Stimulated activated CD4-positive, alpha-beta T cell treated with anti-CD3 and anti-CD28 coated beads, Interleukin-12 subunit alpha, Interleukin-12 subunit beta, amount 100 ng/mL, for 24 hours (primary cell): Measurements from ENCODE around the gene JMJD1C.
A peak's percentile ranks its signal among the peaks of the same experiment; 100 is the strongest.
"Not testable (repeated sequence)": the region's sequence is repeated elsewhere in the genome, so short reads cannot be mapped to it uniquely, and the experiment has no call there.

Experiments used
- DNase-seq, 2 experiments: peaks; one replicate each; pipeline ENCODE4 v3.0.0-alpha.2; 2020; ENCODE audit warnings: low read depth in 2 of 2

The JMJD1C gene, protein sequence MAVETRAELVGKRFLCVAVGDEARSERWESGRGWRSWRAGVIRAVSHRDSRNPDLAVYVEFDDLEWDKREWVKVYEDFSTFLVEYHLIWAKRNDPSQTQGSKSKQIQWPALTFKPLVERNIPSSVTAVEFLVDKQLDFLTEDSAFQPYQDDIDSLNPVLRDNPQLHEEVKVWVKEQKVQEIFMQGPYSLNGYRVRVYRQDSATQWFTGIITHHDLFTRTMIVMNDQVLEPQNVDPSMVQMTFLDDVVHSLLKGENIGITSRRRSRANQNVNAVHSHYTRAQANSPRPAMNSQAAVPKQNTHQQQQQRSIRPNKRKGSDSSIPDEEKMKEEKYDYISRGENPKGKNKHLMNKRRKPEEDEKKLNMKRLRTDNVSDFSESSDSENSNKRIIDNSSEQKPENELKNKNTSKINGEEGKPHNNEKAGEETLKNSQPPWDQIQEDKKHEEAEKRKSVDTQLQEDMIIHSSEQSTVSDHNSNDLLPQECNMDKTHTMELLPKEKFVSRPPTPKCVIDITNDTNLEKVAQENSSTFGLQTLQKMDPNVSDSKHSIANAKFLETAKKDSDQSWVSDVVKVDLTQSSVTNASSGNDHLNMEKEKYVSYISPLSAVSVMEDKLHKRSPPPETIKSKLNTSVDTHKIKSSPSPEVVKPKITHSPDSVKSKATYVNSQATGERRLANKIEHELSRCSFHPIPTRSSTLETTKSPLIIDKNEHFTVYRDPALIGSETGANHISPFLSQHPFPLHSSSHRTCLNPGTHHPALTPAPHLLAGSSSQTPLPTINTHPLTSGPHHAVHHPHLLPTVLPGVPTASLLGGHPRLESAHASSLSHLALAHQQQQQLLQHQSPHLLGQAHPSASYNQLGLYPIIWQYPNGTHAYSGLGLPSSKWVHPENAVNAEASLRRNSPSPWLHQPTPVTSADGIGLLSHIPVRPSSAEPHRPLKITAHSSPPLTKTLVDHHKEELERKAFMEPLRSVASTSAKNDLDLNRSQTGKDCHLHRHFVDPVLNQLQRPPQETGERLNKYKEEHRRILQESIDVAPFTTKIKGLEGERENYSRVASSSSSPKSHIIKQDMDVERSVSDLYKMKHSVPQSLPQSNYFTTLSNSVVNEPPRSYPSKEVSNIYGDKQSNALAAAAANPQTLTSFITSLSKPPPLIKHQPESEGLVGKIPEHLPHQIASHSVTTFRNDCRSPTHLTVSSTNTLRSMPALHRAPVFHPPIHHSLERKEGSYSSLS (N-terminal part only)

DNA sequence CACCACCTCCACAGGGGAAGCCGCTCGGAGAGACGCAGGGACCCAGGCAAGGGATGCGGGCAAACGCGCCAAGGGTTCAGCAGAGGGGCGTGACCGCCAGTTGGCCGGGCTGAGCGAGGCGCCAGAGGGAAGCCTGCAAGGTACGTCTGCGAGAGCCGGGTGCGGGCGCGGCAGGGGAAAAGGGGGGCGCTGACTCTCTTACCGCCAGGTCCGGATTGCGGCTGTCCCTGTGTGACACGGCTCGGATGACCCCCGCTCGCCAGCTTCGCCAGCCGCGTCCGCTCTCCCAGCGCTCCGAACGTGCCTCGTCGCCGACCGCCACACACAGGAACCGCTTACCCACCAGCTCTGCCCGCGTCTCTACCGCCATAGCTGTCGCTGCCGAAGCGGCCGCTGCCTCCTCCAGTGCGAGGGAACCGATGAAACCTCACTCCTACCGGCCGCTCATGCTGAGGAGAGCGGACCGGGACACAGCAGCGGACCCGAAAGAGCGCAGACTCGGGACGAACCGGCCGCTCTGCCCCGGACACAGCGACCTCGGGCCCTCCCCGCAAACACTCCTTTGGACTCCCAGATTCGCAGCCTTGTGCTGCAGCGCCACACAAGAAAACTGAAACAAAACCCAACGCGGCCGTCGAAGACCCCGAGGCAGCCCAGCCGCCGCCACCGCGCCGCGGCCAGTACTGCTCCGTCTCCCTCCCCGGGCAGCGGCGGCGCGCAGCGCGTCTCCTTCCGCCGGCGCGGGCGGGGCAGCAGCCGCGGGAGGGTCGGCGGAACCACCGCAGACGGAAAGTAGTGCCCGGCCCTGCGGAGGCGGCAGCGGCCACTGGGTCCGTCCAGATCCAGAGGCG lies at the start of gene JMJD1C:
TSS of gene JMJD1C (minus strand) at position 685 of the 851 bp plus-strand sequence. CDS start at position 370, 315 bp downstream.
- DNase-seq = peak; percentile 19 to 48

DNA sequence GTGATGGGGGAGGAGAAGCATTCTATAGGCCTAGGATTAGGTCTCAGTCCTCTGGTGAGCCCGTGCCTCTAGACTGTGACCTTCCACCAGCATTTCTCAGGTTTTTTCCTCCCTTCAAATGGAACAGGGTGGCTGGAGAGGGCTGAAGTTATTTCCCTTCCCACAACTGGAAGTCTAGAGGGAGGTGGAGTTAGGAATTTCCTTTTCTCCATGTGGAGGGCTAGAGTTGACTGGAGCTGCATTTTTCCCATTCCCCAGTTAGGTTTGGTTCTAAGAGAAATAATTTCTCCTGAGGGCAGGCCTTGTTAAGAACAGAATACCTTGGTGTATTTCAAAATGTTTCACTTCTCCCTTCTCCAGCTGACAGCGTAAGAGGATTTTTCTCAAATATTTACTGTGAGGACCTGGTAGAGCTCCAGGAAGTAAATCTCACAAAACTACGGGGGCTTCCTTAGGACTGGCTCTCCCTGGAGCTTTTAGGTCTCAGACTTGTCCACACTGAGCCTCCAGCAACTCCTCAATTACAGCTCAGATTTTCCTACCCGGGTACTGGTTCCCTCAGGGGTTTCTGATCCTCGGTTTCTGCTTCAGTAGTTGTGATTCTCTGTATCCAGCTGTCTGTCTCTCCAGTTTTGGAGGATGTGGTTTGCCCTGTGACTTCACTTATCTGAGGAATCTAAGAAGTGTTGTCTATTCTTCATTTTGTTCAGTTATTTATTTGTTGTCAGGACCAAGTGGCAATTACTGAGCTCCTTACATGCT lies 49.4 kb upstream of the JMJD1C start:
- DNase-seq = no peak

DNA sequence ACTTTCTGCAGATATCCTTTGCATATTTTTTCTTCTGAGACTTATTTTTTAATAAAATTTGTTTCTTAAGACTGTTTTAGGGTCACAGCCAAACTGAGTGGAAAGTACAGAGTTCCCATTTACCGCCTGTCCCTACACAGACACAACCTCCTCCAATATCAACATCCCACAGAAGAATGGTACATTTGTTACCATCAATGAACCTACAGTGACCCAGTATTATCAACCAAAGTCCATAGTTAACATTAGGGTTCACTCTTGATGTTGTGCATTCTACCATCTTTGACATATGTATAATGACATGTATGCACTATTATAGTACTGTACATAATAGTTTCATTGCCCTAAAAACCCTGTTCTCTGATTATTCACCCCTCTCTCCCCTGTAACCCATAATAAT lies 40.8 kb upstream of the JMJD1C start:
- no peak for DNase-seq

DNA sequence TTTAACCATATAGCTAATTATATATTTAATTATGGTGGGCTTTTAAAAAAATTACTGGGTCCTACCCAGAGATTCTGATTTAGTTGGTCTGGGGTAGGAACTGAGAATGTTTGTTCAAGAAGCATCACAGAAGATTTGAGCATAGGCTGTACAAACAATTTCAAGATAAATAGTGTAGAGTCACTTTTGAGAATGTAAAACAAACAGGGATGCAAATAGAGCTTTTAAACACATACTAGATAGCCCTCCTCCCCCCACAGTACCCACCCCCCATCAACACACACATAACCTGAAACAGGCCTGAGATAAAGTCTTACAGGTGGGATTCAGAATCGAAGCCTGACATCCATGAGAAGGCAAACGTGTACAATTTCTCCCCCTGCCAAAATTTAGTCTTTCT lies 39.8 kb upstream of the JMJD1C start:
- DNase-seq = no peak

DNA sequence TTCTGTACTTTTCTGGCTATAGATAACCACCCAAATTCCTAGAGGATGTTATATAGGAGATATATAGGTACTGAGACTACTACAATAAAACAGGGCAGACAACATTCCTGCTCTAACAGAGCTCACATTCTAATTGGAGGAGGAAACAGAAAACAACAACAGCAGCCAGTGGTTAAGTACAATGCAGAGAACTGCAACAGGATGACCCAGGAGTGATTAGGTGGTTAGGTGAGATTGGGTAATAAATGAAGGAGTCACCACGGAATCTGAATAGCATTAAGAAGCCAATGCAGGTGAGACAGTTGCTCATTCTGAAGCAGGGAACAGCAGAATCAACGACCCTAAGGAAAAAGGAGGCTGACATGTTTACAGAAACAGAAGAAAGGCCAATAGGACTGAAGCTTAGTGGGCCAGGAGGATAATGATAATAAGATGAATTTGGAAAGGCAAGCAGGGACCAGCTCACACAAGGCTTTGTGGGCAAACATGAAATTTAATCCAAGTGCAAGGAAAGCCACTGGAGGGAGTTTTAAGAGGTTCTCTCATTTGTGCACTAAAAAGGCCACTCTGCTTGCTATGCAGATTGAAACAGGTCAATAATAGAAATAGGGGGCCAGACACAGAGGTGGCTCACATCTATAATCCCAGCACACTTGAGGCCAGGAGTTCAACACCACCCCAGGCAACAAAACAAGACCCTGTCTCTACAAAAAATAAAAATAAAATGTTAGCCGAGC lies 38.5 kb upstream of the JMJD1C start:
- DNase-seq = no peak

DNA sequence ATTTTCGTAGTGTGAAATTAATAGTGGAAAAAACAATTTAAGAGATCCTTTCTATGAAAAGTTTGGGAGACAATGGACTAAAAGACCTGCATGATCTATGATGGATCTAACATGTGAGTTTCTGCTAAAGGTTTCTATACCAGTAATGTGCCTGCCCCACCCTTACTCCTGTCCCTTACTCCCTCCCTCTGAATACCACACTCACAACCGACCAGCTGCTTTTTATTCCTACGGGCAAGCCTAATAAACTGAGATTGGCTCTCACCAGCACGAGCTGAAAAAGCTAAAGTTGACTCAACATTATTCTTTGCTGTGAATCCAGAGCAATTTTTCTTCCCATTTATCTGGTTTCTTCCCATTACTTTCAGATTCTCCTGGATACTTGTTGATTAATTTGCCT lies 37.6 kb upstream of the JMJD1C start:
- no peak for DNase-seq

DNA sequence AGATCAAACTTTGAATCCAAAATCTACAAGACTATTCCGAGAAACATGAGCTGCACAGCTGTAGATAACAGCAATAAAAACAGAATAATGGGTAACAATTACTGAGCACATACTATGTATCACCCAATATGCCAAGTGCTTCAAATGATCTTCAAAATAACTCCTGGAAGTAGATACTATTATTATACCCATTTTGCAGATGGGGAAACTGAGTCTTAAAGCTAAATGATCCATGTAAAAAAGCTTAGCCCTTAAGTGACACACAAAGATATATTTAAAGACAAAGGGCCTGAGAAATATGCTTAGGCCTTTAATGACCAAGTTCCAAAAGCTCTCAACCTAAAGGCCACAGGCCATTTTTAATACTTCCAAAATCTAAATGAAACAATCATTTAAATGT lies 37.1 kb upstream of the JMJD1C start:
- DNase-seq = no peak

DNA sequence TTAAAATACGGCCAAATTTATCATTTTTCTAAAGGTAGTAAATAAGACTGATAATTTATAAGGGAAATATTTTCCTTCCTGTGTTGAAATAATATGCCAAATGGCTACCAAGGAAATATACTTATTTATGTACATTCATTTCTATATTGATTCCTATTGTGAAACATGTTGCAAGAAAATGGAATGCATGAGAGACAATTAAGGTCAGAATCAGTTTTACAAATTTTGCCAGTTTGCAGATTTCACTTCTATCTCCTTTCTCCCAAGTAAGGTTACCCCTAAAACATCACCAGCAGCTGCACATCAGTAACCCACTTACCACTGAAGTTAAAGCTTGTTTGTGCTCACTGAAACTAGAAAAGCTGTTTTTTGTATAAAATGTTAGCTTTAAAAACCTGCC lies 36.2 kb upstream of the JMJD1C start:
- no peak for DNase-seq

DNA sequence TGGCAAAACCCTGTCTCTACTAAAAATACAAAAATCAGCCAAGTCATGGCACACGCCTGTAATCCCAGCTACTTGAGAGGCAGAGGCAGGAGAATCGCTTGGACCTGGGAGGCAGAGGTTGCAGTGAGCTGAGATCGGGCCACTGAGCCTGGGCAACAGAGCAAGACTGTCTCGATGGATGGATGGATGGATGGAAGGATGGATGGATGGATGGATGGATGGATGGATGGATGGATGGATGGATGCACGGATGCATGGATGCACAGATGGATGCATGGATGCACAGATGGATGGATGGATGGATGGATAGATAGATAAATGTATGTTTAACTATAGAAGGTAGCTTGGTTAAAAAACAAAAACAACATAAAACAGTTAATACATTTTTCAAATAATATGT lies 34.8 kb upstream of the JMJD1C start:
- DNase-seq = not testable (repeated sequence)

DNA sequence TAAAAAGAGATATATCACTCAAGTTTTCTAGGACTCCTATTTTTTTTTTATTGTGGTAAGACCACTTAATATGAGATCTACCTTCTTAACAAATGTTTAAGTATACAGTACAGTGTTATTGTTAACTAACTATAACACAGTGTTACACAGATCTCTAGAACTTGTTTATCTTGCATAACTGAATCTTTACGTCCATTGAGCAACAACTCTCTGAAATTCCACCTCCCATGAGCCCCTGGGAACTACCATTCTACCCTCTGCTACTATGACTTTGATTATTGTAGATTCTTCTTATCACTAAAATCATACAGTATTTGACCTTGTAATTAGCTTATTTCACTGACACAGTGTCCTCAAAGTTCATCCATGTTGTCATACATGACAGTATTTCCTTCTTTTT lies 32.9 kb upstream of the JMJD1C start:
- DNase-seq = no peak

DNA sequence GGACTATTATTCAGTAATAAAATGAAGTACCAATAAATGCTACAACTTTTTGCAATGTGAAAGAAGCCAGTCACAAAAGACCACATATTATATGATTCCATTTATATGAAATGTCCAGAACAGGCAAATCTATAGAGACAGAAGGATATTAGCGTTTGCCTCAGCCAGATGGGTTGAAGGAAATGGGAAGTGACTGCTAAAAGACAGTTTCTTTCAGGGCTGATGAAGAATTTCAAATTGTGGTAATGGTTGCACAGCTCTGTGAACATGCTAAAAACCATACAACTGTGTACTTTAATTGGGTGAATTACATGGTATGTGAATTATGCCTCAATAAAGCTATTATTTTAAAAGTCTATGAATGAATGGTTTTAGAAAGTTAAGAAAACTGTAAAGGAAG lies 31.5 kb upstream of the JMJD1C start:
- no peak for DNase-seq

DNA sequence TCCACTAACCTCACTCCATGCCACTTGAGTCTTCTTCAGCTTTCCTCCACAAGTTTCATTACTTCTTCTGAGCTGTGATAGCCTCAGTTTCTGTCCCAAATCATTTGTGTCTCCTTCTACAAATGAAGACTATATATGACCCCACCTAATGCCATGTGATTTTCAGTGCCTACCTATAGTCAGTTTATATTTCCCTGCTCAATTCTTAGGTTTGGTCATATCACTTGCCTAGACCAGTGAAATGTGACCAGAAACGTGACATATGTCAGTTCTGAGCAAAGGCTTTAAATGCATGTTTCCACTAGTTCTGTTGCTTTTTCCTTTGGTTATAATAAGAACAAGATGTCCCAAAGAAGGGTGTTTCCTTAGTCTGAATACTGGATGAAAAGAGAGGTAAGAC lies 30.8 kb upstream of the JMJD1C start:
- no peak for DNase-seq

DNA sequence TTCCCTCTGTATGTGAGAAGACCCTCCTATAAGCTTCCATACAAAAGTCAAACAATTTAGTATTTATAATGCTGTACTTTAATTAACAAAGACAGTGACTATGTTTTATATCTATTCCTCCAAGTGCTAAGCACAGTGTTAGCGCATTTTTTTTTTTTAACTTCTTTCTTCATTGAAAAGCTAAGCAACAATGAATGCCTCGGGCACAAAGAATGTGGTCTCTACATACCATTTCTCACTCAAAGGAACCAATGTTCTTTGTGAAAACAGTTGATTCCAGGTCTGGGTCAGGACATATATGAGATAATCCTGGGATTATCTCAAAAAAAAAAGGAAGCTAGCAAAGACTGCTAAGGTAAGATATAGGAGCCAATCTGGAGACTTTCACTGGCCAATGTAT lies 29.2 kb upstream of the JMJD1C start:
- DNase-seq = no peak

DNA sequence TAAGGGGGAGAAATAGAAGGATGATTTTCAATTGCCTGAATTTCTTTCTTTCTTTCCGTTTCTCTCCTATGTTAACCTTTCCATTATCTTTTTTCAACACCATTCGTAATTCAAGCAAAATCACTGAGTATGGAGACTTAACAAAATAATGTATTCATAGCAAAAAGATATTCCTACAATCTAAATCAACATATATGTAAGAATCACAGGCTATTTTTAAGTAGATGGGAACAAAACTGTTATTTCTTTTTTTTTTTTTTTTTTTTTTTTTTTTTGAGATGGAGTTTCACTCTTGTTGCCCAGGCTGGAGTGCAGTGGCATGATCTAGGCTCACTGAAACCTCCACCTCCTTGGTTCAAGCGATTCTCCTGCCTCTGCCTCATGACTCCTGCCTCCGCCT lies 27.2 kb upstream of the JMJD1C start:
- DNase-seq = no peak

DNA sequence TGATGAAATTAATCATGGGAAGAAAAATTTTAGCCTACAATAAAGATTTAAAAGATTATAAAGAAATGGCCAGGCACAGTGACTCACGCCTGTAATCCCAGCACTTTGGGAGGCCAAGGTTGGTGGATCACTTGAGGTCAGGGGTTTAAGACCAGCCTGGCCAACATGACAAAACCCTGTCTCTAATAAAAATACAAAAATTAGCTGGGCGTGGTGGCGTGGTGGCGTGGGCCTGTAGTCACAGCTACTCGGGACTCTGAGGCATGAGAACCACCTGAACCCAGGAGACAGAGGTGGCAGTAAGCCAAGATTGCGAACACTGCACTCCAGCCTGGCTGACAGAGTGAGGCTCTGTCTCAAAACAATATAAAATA lies 26.5 kb upstream of the JMJD1C start:
- DNase-seq = not testable (repeated sequence)

DNA sequence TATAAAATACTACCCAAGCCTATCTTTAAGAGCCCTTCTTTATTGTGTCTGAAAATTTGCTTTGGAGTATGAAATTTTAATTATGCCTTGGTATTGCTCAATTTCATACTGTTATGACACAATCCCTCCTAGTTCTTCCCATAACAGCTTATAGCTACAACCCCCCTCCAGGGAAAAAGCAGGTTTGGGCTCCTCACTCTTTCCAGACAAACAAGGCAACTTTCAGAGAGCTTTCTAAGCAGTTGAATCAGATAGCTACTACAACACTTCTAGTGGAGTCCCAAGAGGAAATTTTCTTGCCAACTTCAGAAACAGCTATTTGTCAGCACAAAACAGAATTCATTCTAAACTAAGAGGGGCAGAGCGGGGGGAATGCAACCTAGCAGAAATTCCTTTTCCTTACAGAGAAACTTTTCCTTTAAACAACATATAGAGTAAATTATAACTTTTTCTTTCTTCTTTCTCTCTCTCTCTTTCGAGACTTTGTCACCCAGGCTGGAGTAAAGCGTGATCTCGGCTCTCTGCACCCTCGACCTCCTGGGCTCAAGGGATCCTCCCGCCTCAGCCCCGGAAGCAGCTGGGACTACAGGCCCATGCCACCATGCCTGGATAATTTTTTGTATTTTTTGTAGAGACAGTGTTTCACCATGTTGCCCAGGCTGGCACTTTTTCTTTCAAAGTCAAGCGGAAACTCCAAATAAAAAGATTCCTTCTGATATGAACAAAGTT lies 26.0 kb upstream of the JMJD1C start:
- no peak for DNase-seq

DNA sequence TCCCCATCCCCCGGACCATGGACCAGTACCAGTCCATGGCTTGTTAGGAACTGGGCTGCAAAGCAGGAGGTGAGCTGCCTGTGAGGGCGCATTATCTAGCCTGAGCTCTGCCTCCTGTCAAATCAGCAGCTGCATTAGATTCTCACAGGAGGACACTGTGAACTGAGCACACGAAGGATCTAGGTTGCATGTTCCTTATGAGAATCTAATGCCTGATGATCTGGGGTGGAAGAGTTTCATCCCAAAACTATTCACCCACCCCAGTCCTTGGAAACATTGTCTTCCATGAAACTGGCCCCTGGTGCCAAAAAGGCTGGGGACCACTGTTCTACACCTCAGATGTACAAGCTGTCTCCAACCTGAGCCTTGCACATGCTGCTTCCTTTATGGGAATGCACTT lies 24.1 kb upstream of the JMJD1C start:
- DNase-seq = no peak

DNA sequence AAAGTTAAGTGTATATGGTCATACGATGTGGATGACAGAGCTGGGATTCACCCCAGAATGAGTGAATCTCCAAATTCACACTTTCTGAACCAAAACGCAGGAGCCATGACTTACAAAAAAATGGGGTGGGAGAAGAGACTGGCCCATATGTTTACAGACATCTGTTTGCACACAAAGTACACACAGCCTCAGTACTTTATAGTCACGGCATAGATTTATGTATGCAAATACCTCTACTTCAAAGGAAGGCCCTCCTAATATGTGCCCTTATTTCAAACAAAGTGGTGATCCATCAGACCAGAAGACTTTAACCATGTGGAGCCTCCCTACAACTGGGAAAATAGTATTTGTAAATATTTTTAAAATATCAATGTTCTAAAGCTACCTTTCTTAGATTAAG lies 22.2 kb upstream of the JMJD1C start:
- no peak for DNase-seq

DNA sequence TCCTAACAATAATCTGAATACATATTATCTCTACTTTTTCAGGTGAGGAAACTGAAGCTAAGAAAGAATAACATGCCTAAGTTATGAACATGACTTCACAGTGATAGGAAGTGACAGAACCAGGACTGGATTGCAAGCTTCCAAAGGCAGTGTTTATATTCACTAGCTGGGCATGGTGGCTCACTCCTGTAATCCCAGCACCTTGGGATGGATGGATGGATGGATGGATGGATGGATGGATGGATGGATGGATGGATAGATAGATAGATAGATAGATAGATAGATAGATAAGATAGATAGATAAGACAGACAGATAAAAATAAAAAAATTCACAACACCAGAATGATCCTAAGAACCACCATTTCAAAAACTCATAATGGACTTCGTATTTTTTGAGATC lies 18.2 kb upstream of the JMJD1C start:
- no peak for DNase-seq
